Measurements from ENCODE around the gene EGF. TPM values are rescaled to one million over a fixed set of nuclear protein-coding genes. Genes with fewer than 3 reads are reported as not detected.

EGF gene
- total RNA-seq, 3 donors from 2014 or later = 12.5 to 15.5 TPM; not detected in 1

- Histone ChIP-seq H3K27me3 (no peaks in the 10 kb centered on the region), H3K27ac (no peak overlapping the region), H3K4me3 (no peak overlapping the region), H3K36me3 (no peaks in the 10 kb centered on the region), H3K9me3 (no peaks in the 10 kb centered on the region), H3K4me1 (no peaks in the 10 kb centered on the region)
- DNase-seq (ENCODE audit: low spot score in 2 of 2) = no peak
- TF ChIP-seq CTCF (IDR thresholded peaks at IDR 0.05) (no peak), POLR2AphosphoS5 (IDR thresholded peaks at IDR 0.05) (no peak), POLR2A (IDR thresholded peaks at IDR 0.05) (no peak)
- intact Hi-C loops (cut with DNase I; ENCODE audit: low total_unique reads) = no loop called here
These were observed 44.5 kb downstream of the EGF start for GRCh38 chr4:109957227-109957626.

GRCh38 chr4:109959195-109959594 is 46.5 kb downstream of the EGF start:
- Histone ChIP-seq H3K36me3 (no peaks in the 10 kb centered on the region), H3K4me1 (no peaks in the 10 kb centered on the region), H3K27ac (no peak overlapping the region), H3K27me3 (no peaks in the 10 kb centered on the region), H3K9me3 (no peaks in the 10 kb centered on the region), H3K4me3 (no peak overlapping the region)
- no peak for TF ChIP-seq POLR2AphosphoS5 (IDR thresholded peaks at IDR 0.05)
- TF ChIP-seq POLR2A (IDR thresholded peaks at IDR 0.05) = no peak
- TF ChIP-seq CTCF (IDR thresholded peaks at IDR 0.05) = no peak
- intact Hi-C loops (cut with DNase I; ENCODE audit: low total_unique reads) = no loop called here
- no peak for DNase-seq (ENCODE audit: low spot score in 2 of 2)

- no peak for DNase-seq (ENCODE audit: low spot score in 2 of 2)
- Histone ChIP-seq H3K9me3 (no peaks in the 10 kb centered on the region), H3K27ac (no peak overlapping the region), H3K36me3 (no peaks in the 10 kb centered on the region), H3K4me1 (no peaks in the 10 kb centered on the region), H3K27me3 (no peaks in the 10 kb centered on the region), H3K4me3 (no peak overlapping the region)
- intact Hi-C loops (cut with DNase I; ENCODE audit: low total_unique reads) = no loop called here
- TF ChIP-seq CTCF (IDR thresholded peaks at IDR 0.05) = no peak
- no peak for TF ChIP-seq POLR2AphosphoS5 (IDR thresholded peaks at IDR 0.05)
- TF ChIP-seq POLR2A (IDR thresholded peaks at IDR 0.05) = no peak
These were observed 49.7 kb downstream of the EGF start for GRCh38 chr4:109962401-109962800.

GRCh38 chr4:109966891-109967481 is 54.3 kb downstream of the EGF start:
- H3K9me3 ChIP-seq = no peaks in the 10 kb centered on the region
- DNase-seq (ENCODE audit: low spot score in 2 of 2) = no peak
- no peaks in the 10 kb centered on the region for H3K27me3 ChIP-seq
- H3K4me1 ChIP-seq = no peaks in the 10 kb centered on the region
- no peak overlapping the region for H3K27ac ChIP-seq
- H3K4me3 ChIP-seq = no peak overlapping the region
- no peaks in the 10 kb centered on the region for H3K36me3 ChIP-seq
- TF ChIP-seq POLR2AphosphoS5 (IDR thresholded peaks at IDR 0.05) (no peak), CTCF (IDR thresholded peaks at IDR 0.05) (no peak), POLR2A (IDR thresholded peaks at IDR 0.05) (no peak)
- intact Hi-C loops (cut with DNase I; ENCODE audit: low total_unique reads) = no loop called here

- H3K9me3 ChIP-seq = no peaks in the 10 kb centered on the region
- H3K27me3 ChIP-seq = no peaks in the 10 kb centered on the region
- no peaks in the 10 kb centered on the region for H3K4me1 ChIP-seq
- H3K4me3 ChIP-seq = no peak overlapping the region
- H3K36me3 ChIP-seq = no peaks in the 10 kb centered on the region
- H3K27ac ChIP-seq = no peak overlapping the region
- no peak for TF ChIP-seq POLR2A (IDR thresholded peaks at IDR 0.05)
- no peak for TF ChIP-seq POLR2AphosphoS5 (IDR thresholded peaks at IDR 0.05)
- TF ChIP-seq CTCF (IDR thresholded peaks at IDR 0.05) = no peak
- no peak for DNase-seq (ENCODE audit: low spot score in 2 of 2)
- intact Hi-C loops (cut with DNase I; ENCODE audit: low total_unique reads) = no loop called here
These were observed 55.3 kb downstream of the EGF start for GRCh38 chr4:109967798-109968520.
